IPS-11a (cell line): ENCODE measurements around the gene ZFYVE9.

Experiments
- H3K4me3 ChIP-seq: one replicate; pipeline ENCODE4 v1.5.1; 2013; ENCODE audit warnings: low read depth, low read length, control low read depth

Gene ZFYVE9

GRCh38 chr1:52239708-52240001 lies 97.8 kb downstream of the ZFYVE9 start:
- H3K4me3 ChIP-seq: no peak overlapping the region

GRCh38 chr1:52240592-52241210 lies 98.8 kb downstream of the ZFYVE9 start:
- H3K4me3 ChIP-seq: no peak overlapping the region

- H3K4me3 ChIP-seq: no peak overlapping the region
Measured at GRCh38 chr1:52243221-52243987, 101.5 kb downstream of the ZFYVE9 start.

- no peak overlapping the region for H3K4me3 ChIP-seq
Measured at GRCh38 chr1:52249831-52250230, 107.9 kb downstream of the ZFYVE9 start.

- H3K4me3 ChIP-seq: no peak overlapping the region
Measured at GRCh38 chr1:52253421-52253820, 111.5 kb downstream of the ZFYVE9 start.

- no peak overlapping the region for H3K4me3 ChIP-seq
Measured at GRCh38 chr1:52259886-52260285, 118.0 kb downstream of the ZFYVE9 start.

- H3K4me3 ChIP-seq: no peak overlapping the region
Measured at GRCh38 chr1:52263153-52263910, 121.4 kb downstream of the ZFYVE9 start.

- no peak overlapping the region for H3K4me3 ChIP-seq
Measured at GRCh38 chr1:52264530-52265115, 122.7 kb downstream of the ZFYVE9 start.

GRCh38 chr1:52266507-52266906 lies 124.6 kb downstream of the ZFYVE9 start:
- no peak overlapping the region for H3K4me3 ChIP-seq

GRCh38 chr1:52268372-52268771 lies 126.5 kb downstream of the ZFYVE9 start:
- H3K4me3 ChIP-seq: no peak overlapping the region

- H3K4me3 ChIP-seq: no peak overlapping the region
Measured at GRCh38 chr1:52281518-52281917, 139.6 kb downstream of the ZFYVE9 start.

GRCh38 chr1:52288286-52288685 lies 146.4 kb downstream of the ZFYVE9 start:
- no peak overlapping the region for H3K4me3 ChIP-seq

GRCh38 chr1:52294580-52294979 lies 152.7 kb downstream of the ZFYVE9 start:
- H3K4me3 ChIP-seq: no peak overlapping the region

GRCh38 chr1:52296345-52296744 lies 154.5 kb downstream of the ZFYVE9 start:
- H3K4me3 ChIP-seq: no peak overlapping the region

- H3K4me3 ChIP-seq: no peak overlapping the region
Measured at GRCh38 chr1:52305417-52306226, 163.7 kb downstream of the ZFYVE9 start.

GRCh38 chr1:52306227-52307006 lies 164.5 kb downstream of the ZFYVE9 start:
- H3K4me3 ChIP-seq: no peak overlapping the region

GRCh38 chr1:52321061-52321460 lies 179.2 kb downstream of the ZFYVE9 start:
- H3K4me3 ChIP-seq: no peak overlapping the region

- H3K4me3 ChIP-seq: no peak overlapping the region
Measured at GRCh38 chr1:52323731-52324130, 181.8 kb downstream of the ZFYVE9 start.

- H3K4me3 ChIP-seq: no peak overlapping the region
Measured at GRCh38 chr1:52325786-52326185, 183.9 kb downstream of the ZFYVE9 start.

- no peak overlapping the region for H3K4me3 ChIP-seq
Measured at GRCh38 chr1:52328615-52329014, 186.7 kb downstream of the ZFYVE9 start.
